RCC 7860 (cell line): ENCODE results near the gene ACOT11.
"Not testable (repeated sequence)": the region's sequence is repeated elsewhere in the genome, so short reads cannot be mapped to it uniquely, and the experiment has no call there.

Source experiments
- DNase-seq: peaks from one replicate; pipeline ENCODE4 v3.0.0-alpha.2; 2015; ENCODE audit warnings: low spot score
- FAIRE-seq: peaks from 2 replicates; lab custom pipeline; 2012; peaks lifted over from hg19 to GRCh38; lab: Jason Lieb, UNC

Gene ACOT11

GRCh38 chr1:54607821-54608565 lies 60.0 kb downstream of the ACOT11 start:
- DNase-seq (no peak), FAIRE-seq (no peak)

- DNase-seq (no peak), FAIRE-seq (no peak)
Observed at GRCh38 chr1:54608566-54609230, 60.7 kb downstream of the ACOT11 start.

GRCh38 chr1:54609301-54609921 lies 61.4 kb downstream of the ACOT11 start:
- FAIRE-seq (no peak), DNase-seq (no peak)

GRCh38 chr1:54610048-54610447 lies 62.0 kb downstream of the ACOT11 start:
- FAIRE-seq (no peak), DNase-seq (no peak)

- no peak for FAIRE-seq
- DNase-seq, result no peak
Observed at GRCh38 chr1:54610601-54611580, 62.9 kb downstream of the ACOT11 start.

GRCh38 chr1:54611621-54612020 lies 63.6 kb downstream of the ACOT11 start:
- no peak for FAIRE-seq

GRCh38 chr1:54614024-54614423 lies 66.0 kb downstream of the ACOT11 start:
- FAIRE-seq (no peak), DNase-seq (no peak)

More at GRCh38 chr1:54611621-54612020, 63.6 kb downstream of the ACOT11 start:
- DNase-seq, result no peak

GRCh38 chr1:54614563-54614962 lies 66.5 kb downstream of the ACOT11 start:
- DNase-seq (no peak), FAIRE-seq (no peak)

- DNase-seq (no peak), FAIRE-seq (no peak)
Observed at GRCh38 chr1:54615531-54616279, 67.7 kb downstream of the ACOT11 start.

GRCh38 chr1:54619749-54620148 lies 71.7 kb downstream of the ACOT11 start:
- DNase-seq (no peak), FAIRE-seq (no peak)

- DNase-seq, result no peak
- FAIRE-seq, result no peak
Observed at GRCh38 chr1:54623216-54624007, 75.4 kb downstream of the ACOT11 start, which contains the start of gene FAM151A. Gene FAM151A (minus strand): TSS chr1:54623525. CDS start chr1:54623395, 130 bp downstream.

- FAIRE-seq, result no peak
- no peak for DNase-seq
Observed at GRCh38 chr1:54624466-54625464, 76.7 kb downstream of the ACOT11 start.

- DNase-seq (no peak), FAIRE-seq (no peak)
Observed at GRCh38 chr1:54627196-54627595, 79.2 kb downstream of the ACOT11 start.

- FAIRE-seq, DNase-seq: not testable (repeated sequence)
Observed at GRCh38 chr1:54635804-54636203, 87.8 kb downstream of the ACOT11 start.

GRCh38 chr1:54636461-54637446 lies 88.7 kb downstream of the ACOT11 start:
- DNase-seq, FAIRE-seq: not testable (repeated sequence)

- FAIRE-seq, result no peak
- DNase-seq, result no peak
Observed at GRCh38 chr1:54640361-54640760, 92.3 kb downstream of the ACOT11 start.
